Uterus (tissue), 4 donors: Measurements from ENCODE around the gene TIMP1. TPM values are rescaled to one million over a fixed set of nuclear protein-coding genes. Genes with fewer than 3 reads are reported as not detected.

ENCODE experiments used
- DNase-seq, 2 donors: peaks; one replicate each; pipeline ENCODE4 v3.0.0-alpha.2; 2019 to 2020
- H3K27ac ChIP-seq, 2 donors: fragments of 200-600 bp; sonication (generic); 1 replicate in 1 of 2; 2 replicates in 1 of 2; pipeline ENCODE4 v1.5.1; 2016 to 2018
- H3K27me3 ChIP-seq, 2 donors: fragments of 200-600 bp; sonication (generic); one replicate each; pipeline ENCODE4 v1.5.1; 2018 to 2019; ENCODE audit warnings: control low read depth in 1 of 2
- H3K36me3 ChIP-seq, 2 donors: fragments of 200-600 bp; sonication (generic); one replicate each; pipeline ENCODE4 v1.5.1; 2019; ENCODE audit warnings: control low read depth in 1 of 2
- H3K4me1 ChIP-seq, 2 donors: fragments of 200-600 bp; sonication (generic); one replicate each; pipeline ENCODE4 v1.5.1; 2018 to 2019; ENCODE audit warnings: control low read depth in 1 of 2
- H3K4me3 ChIP-seq, 2 donors: fragments of 200-600 bp; sonication (generic); 1 replicate in 1 of 2; 2 replicates in 1 of 2; pipeline ENCODE4 v1.5.1; 2018 to 2019; ENCODE audit warnings: mild to moderate bottlenecking in 1 of 2
- H3K9me3 ChIP-seq, 2 donors: fragments of 200-600 bp; sonication (generic); one replicate each; pipeline ENCODE4 v1.5.1; 2019; ENCODE audit warnings: control low read depth in 1 of 2
- POLR2A ChIP-seq, 2 donors: fragments of 450-650 bp; IDR thresholded peaks; one replicate each; pipeline ENCODE4 v1.6.1; 2016; ENCODE audit warnings: antibody characterized with exemption in 2 of 2, mild to moderate bottlenecking in 1 of 2, moderate library complexity in 1 of 2
- intact Hi-C: fragments of 100-400 bp; cut with DNase I; formaldehyde crosslinking; loops from one replicate; pipeline ENCODE4 v1.15.1; 2023; ENCODE audit warnings: low total_unique reads
- total RNA-seq, 4 donors: library from RNA; depleted of rRNA in 3 of 4; stranded (reverse); fragments of >200 nt in 3 of 4; gene quantifications; one replicate each; pipeline versions ENCODE4 v1.1.0 to v1.2.4, GENCODE V29; 2014 to 2023
- TF ChIP-seq, protein P1 (sequence below), 4 experiments: fragments of 200-600 bp in 2 of 4; fragments of 450-650 bp in 2 of 4; sonication (generic) in 2 of 4; IDR thresholded peaks; one replicate each; pipeline ENCODE4 v1.5.1; 2016 to 2019; ENCODE audit warnings: antibody characterized with exemption in 4 of 4, mild to moderate bottlenecking in 2 of 4, moderate library complexity in 1 of 4
- donor health status: DM: yes; HTN: yes; CAD: no.

TIMP1 gene
- total RNA-seq, 4 donors from 2014 or later: 17.9 to 287 (median 111) TPM

DNA sequence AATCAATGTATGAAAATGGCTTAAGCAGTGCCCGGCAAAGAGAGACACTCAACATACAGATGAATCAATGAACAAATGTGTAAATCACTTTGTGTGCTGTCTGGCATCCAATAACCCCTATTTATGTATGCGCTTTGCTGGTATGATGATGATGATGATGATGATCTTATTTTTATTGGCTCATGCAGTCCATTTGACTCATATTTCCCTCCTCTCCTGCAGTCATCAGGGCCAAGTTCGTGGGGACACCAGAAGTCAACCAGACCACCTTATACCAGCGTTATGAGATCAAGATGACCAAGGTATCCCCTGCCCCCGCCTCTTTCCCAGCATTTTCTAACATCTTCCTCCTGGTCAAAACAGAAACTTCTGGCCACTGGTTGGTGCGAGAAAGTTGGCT is 2.5 kb downstream of the TIMP1 start:
- intact Hi-C loops: no loop called here
- no peak for DNase-seq
- Histone ChIP-seq H3K4me1 (no peaks in the 10 kb centered on the region), H3K27me3 (no peaks in the 10 kb centered on the region), H3K4me3 (no peak overlapping the region), H3K27ac (no peak overlapping the region), H3K9me3 (no peaks in the 10 kb centered on the region), H3K36me3 (no peaks in the 10 kb centered on the region)
- TF ChIP-seq, protein P1, sequence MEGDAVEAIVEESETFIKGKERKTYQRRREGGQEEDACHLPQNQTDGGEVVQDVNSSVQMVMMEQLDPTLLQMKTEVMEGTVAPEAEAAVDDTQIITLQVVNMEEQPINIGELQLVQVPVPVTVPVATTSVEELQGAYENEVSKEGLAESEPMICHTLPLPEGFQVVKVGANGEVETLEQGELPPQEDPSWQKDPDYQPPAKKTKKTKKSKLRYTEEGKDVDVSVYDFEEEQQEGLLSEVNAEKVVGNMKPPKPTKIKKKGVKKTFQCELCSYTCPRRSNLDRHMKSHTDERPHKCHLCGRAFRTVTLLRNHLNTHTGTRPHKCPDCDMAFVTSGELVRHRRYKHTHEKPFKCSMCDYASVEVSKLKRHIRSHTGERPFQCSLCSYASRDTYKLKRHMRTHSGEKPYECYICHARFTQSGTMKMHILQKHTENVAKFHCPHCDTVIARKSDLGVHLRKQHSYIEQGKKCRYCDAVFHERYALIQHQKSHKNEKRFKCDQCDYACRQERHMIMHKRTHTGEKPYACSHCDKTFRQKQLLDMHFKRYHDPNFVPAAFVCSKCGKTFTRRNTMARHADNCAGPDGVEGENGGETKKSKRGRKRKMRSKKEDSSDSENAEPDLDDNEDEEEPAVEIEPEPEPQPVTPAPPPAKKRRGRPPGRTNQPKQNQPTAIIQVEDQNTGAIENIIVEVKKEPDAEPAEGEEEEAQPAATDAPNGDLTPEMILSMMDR (IDR thresholded peaks at IDR 0.05): no peak
- no peak for TF ChIP-seq POLR2A (IDR thresholded peaks at IDR 0.05)

DNA sequence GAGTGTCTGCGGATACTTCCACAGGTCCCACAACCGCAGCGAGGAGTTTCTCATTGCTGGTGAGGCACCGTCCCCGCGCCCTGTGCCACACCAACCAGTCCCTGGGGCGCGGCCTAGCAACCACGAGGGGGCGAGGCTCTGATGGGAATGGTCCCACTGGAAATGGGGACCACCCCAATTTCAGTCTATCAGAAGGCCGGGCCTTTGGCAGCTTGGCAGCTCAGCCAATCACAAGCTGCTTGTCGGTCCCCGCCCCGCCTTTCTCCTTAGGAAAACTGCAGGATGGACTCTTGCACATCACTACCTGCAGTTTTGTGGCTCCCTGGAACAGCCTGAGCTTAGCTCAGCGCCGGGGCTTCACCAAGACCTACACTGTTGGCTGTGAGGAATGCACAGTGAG is 3.0 kb downstream of the TIMP1 start:
- no peaks in the 10 kb centered on the region for H3K9me3 ChIP-seq
- no peaks in the 10 kb centered on the region for H3K27me3 ChIP-seq
- no peak overlapping the region for H3K27ac ChIP-seq
- no peak for TF ChIP-seq POLR2A (IDR thresholded peaks at IDR 0.05)
- TF ChIP-seq, protein P1 (IDR thresholded peaks at IDR 0.05): no peak
- H3K4me1 ChIP-seq: no peaks in the 10 kb centered on the region
- no peaks in the 10 kb centered on the region for H3K36me3 ChIP-seq
- no peak for DNase-seq
- H3K4me3 ChIP-seq: no peak overlapping the region
- intact Hi-C loops: no loop called here

DNA sequence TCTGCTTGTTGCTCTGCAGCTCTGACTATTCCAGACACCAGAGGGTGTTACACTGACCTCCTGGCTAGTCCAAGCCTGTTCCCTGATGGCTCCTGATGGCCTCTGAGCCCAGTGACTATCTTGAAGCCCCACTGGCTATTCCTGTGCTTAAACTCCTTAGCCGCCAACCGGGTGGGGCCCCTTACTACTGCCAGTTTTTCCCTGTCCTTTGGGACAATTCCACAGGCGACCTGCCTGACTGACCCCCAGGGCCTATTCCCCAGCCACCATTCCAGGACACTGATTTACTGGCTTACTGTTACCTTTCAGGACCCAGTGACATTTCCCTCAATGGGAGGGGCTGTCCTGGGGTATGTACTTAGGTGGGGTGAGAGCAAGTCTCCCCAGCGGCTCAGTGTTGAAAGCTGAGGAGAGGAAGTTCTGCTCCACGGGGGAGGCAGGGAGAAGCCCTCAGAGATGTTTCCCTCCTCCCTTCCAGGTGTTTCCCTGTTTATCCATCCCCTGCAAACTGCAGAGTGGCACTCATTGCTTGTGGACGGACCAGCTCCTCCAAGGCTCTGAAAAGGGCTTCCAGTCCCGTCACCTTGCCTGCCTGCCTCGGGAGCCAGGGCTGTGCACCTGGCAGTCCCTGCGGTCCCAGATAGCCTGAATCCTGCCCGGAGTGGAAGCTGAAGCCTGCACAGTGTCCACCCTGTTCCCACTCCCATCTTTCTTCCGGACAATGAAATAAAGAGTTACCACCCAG is 4.0 kb downstream of the TIMP1 start:
- Histone ChIP-seq H3K4me3 (no peak overlapping the region), H3K27ac (no peak overlapping the region), H3K9me3 (no peaks in the 10 kb centered on the region), H3K27me3 (no peaks in the 10 kb centered on the region), H3K36me3 (no peaks in the 10 kb centered on the region), H3K4me1 (no peaks in the 10 kb centered on the region)
- TF ChIP-seq, protein P1 (IDR thresholded peaks at IDR 0.05): no peak
- no peak for TF ChIP-seq POLR2A (IDR thresholded peaks at IDR 0.05)
- no peak for DNase-seq
- intact Hi-C loops: no loop called here

DNA sequence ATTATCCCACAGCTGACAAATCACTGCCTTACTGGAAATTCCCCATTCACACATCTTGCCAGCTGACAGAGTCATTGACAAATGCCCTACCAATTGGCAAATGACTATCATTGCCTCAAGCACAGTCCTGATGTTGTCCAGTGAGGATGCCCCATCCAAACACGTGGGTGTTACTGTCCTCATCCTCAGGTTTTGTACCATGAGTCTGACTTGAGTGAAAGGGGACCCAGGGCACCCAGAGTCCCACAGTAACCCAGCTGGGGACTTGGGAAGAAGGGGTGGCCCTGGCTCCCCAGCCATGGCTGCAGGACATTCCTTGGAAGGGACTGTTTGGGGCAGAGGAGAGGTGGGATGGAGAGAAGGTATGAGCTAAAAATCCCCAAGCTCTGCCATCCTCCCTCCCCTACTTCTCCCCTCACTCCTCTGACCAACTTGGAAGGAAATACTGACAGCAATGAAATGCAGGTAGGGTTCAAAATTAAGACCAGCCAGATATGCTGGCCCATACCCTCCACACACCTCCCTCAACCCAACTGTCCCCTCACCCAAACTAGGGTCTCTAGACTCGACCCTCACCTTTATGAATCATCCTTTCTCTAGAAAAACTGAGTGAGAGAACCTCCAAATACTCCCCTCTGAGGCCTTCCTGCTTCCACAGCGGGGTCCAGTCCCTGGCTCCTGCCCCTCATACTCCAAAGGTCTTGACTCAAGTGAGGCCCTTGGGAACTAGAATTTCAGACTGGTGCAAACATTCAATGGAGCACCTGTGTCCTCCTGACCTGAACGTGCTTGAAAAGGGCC is 5.1 kb downstream of the TIMP1 start:
- no peak for DNase-seq
- H3K36me3 ChIP-seq: no peaks in the 10 kb centered on the region
- no peaks in the 10 kb centered on the region for H3K4me1 ChIP-seq
- no peaks in the 10 kb centered on the region for H3K27me3 ChIP-seq
- no peak overlapping the region for H3K4me3 ChIP-seq
- H3K9me3 ChIP-seq: no peaks in the 10 kb centered on the region
- TF ChIP-seq, protein P1 (IDR thresholded peaks at IDR 0.05): no peak
- no peak for TF ChIP-seq POLR2A (IDR thresholded peaks at IDR 0.05)
- H3K27ac ChIP-seq: no peak overlapping the region
- intact Hi-C loops: no loop called here
